ENCODE results near the gene C6orf120.

GRCh38 chr6:169722362-169723199, 20.7 kb downstream of the C6orf120 start:
- no peak for TF ChIP-seq POLR2A (IDR thresholded peaks at IDR 0.05)
- no peak for TF ChIP-seq CTCF (IDR thresholded peaks at IDR 0.05)
